HG03469 (cell line): Measurements from ENCODE around the gene CCDC7.
A peak's percentile ranks its signal among the peaks of the same experiment; 100 is the strongest.
"Not testable (repeated sequence)": the region's sequence is repeated elsewhere in the genome, so short reads cannot be mapped to it uniquely, and the experiment has no call there.

ENCODE experiments used
- ATAC-seq: cut with Tn5 transposase; IDR thresholded peaks from one replicate; pipeline ENCODE4 v1.9.1; 2021; ENCODE audit warnings: mild to moderate bottlenecking, moderate library complexity, moderate number of reproducible peaks; ENCODE audit not compliant: unreplicated experiment

CCDC7 gene

GRCh38 chr10:32548208-32548607 is 102.3 kb downstream of the CCDC7 start:
- no peak for ATAC-seq

- ATAC-seq = no peak
These were observed 110.9 kb downstream of the CCDC7 start for GRCh38 chr10:32556783-32557395.

GRCh38 chr10:32562695-32563094 is 116.8 kb downstream of the CCDC7 start:
- not testable (repeated sequence) for ATAC-seq

- ATAC-seq = no peak
These were observed 131.5 kb downstream of the CCDC7 start for GRCh38 chr10:32577448-32577847.

GRCh38 chr10:32582946-32583345 is 137.0 kb downstream of the CCDC7 start:
- ATAC-seq = no peak

GRCh38 chr10:32598022-32598421 is 152.1 kb downstream of the CCDC7 start:
- ATAC-seq = not testable (repeated sequence)

GRCh38 chr10:32600317-32600716 is 154.4 kb downstream of the CCDC7 start:
- no peak for ATAC-seq

- not testable (repeated sequence) for ATAC-seq
These were observed 155.6 kb downstream of the CCDC7 start for GRCh38 chr10:32601562-32601961.

GRCh38 chr10:32605787-32606186 is 159.8 kb downstream of the CCDC7 start:
- ATAC-seq = no peak

- ATAC-seq = not testable (repeated sequence)
These were observed 164.6 kb downstream of the CCDC7 start for GRCh38 chr10:32610543-32610942.

GRCh38 chr10:32616438-32616837 is 170.5 kb downstream of the CCDC7 start:
- no peak for ATAC-seq

- ATAC-seq = no peak
These were observed 172.5 kb downstream of the CCDC7 start for GRCh38 chr10:32618482-32618881.

- no peak for ATAC-seq
These were observed 176.0 kb downstream of the CCDC7 start for GRCh38 chr10:32621969-32622368.

GRCh38 chr10:32622409-32622808 is 176.5 kb downstream of the CCDC7 start:
- no peak for ATAC-seq

GRCh38 chr10:32627183-32627582 is 181.2 kb downstream of the CCDC7 start:
- no peak for ATAC-seq

GRCh38 chr10:32629910-32630309 is 184.0 kb downstream of the CCDC7 start:
- no peak for ATAC-seq

- ATAC-seq = no peak
These were observed 200.6 kb downstream of the CCDC7 start for GRCh38 chr10:32646535-32646934.

GRCh38 chr10:32650246-32650655 is 204.3 kb downstream of the CCDC7 start:
- ATAC-seq = peak; percentile 81

GRCh38 chr10:32657430-32657829 is 211.5 kb downstream of the CCDC7 start:
- not testable (repeated sequence) for ATAC-seq

- ATAC-seq = no peak
These were observed 215.4 kb downstream of the CCDC7 start for GRCh38 chr10:32661346-32661745.

- ATAC-seq = no peak
These were observed 235.0 kb downstream of the CCDC7 start for GRCh38 chr10:32680803-32681557.

GRCh38 chr10:32684291-32684690 is 238.4 kb downstream of the CCDC7 start:
- ATAC-seq = no peak
